Measurements from ENCODE around the gene FAM131A.

Gene FAM131A

DNA sequence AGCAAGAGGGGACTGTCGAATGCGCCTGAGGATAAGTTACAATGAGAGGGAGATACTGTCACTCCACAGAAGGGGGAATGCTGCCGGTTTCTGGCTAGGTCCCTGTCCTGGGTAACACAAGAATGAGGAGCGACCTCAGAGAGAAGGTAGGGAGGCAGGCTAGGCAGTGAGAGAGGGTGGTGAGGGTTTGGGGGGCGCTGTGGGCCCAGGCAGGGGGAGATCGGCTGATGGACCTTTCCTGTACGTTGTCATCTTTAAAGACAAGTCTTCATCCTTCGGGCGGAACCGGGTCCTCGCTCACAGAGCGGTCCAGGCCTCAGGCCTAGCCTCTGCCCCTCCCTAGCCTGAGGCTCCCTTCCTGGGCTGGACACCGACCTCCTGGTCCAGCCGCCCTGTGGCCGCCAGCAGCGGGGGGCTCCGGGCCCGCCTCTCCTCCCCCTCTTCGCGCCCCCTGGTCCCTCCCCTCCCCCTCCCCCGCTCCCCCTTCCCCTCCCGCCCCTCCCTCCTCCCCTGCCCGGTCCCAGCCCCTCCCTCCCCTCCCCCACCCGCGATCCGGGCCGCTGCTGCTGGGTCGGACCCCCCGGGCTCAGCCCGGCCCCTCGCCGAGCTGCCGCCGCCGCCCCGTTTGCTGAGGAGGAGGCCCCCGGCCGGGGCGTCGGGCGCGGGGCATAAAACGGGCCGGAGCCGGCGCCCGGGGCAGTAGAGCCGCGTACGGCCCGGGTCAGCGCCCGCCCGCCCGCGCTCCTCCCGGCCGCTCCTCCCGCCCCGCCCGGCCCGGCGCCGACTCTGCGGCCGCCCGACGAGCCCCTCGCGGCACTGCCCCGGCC lies 42.2 kb downstream of the FAM131A start, which contains the start of gene CHRD:
Gene CHRD (plus strand): TSS at position 697 of the 827 bp plus-strand sequence. CDS start 265 bp downstream, outside the sequence.
- no peak for DNase-seq

DNA sequence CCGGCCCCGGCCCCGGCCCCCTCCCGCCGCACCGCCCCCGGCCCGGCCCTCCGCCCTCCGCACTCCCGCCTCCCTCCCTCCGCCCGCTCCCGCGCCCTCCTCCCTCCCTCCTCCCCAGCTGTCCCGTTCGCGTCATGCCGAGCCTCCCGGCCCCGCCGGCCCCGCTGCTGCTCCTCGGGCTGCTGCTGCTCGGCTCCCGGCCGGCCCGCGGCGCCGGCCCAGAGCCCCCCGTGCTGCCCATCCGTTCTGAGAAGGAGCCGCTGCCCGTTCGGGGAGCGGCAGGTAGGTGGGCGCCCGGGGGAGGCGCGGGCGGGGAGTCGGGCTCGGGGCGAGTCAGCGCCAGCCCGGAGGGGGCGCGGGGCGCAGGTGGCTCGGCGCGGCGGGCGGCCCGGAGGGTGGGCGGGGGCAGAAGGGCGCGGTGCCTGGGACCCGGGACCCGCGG lies 42.8 kb downstream of the FAM131A start:
- DNase-seq: peak; percentile 48

- DNase-seq: no peak
Measured at GRCh38 chr3:184380627-184381260, 43.3 kb downstream of the FAM131A start.

DNA sequence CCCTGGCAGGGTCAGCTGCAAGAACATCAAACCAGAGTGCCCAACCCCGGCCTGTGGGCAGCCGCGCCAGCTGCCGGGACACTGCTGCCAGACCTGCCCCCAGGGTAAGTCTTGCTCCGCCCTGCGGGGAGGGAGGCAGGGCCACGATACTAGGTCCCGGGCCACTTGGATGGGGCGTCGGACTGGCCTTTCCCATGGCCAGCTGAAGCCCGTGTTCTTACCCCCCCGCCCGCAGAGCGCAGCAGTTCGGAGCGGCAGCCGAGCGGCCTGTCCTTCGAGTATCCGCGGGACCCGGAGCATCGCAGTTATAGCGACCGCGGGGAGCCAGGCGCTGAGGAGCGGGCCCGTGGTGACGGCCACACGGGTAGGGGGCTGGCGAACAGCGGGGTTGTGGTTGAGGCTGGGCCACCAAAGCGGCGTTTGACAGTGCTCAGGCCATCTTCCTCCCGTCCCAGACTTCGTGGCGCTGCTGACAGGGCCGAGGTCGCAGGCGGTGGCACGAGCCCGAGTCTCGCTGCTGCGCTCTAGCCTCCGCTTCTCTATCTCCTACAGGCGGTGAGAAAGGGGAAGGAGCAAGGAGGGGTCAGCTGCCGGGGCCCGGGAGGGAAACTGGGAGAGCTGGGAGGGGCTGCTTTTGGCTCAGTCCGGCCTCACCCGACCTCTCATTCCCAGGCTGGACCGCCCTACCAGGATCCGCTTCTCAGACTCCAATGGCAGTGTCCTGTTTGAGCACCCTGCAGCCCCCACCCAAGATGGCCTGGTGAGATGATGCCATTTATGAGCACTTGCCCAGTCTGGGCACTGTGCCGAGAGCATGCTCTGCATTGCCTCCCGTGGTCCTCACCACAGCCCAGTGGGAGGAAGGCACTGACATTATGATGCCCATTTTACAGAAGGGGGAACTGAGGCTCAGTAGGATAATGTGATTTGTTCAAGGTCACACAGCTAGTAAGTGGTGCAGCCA lies 44.1 kb downstream of the FAM131A start:
- DNase-seq: peak; percentile 50

DNA sequence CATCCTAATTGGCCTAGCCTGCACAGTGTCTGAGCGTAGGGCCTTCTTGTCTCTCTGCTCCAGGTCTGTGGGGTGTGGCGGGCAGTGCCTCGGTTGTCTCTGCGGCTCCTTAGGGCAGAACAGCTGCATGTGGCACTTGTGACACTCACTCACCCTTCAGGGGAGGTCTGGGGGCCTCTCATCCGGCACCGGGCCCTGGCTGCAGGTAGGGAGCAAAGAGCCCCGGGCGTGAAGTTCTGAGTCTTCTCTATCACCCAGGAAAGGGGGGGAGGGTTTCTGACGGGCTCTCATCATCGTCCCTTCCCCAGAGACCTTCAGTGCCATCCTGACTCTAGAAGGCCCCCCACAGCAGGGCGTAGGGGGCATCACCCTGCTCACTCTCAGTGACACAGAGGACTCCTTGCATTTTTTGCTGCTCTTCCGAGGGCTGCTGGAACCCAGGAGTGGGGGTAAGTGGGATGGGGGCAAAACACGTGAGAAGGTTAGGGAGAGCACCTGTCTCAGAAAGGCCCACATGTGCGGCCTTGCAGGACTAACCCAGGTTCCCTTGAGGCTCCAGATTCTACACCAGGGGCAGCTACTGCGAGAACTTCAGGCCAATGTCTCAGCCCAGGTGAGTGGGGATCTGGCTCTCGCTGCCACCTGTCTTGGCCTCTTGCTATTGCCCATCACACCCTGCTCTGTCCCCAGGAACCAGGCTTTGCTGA lies 45.1 kb downstream of the FAM131A start:
- no peak for DNase-seq

DNA sequence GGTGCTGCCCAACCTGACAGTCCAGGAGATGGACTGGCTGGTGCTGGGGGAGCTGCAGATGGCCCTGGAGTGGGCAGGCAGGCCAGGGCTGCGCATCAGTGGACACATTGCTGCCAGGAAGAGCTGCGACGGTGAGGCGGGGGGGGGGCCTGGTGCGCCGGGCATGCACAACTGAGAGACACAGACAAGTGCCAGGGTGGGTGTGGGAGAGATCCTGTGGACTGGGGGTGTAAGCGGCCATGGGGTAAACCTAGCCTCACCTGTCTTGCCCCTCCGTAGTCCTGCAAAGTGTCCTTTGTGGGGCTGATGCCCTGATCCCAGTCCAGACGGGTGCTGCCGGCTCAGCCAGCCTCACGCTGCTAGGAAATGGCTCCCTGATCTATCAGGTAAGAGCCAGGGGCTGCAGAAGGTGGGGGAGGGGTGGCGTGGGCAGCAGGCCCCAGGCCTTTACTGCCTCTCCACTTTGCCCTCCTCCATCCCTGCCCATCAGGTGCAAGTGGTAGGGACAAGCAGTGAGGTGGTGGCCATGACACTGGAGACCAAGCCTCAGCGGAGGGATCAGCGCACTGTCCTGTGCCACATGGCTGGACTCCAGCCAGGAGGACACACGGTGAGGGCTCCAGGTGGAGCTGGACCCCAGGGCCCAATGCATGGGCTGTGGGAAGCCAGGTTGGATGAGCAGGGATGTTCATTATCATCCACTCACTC lies 45.8 kb downstream of the FAM131A start:
- DNase-seq: no peak

GRCh38 chr3:184384342-184384741 lies 46.9 kb downstream of the FAM131A start:
- no peak for DNase-seq

DNA sequence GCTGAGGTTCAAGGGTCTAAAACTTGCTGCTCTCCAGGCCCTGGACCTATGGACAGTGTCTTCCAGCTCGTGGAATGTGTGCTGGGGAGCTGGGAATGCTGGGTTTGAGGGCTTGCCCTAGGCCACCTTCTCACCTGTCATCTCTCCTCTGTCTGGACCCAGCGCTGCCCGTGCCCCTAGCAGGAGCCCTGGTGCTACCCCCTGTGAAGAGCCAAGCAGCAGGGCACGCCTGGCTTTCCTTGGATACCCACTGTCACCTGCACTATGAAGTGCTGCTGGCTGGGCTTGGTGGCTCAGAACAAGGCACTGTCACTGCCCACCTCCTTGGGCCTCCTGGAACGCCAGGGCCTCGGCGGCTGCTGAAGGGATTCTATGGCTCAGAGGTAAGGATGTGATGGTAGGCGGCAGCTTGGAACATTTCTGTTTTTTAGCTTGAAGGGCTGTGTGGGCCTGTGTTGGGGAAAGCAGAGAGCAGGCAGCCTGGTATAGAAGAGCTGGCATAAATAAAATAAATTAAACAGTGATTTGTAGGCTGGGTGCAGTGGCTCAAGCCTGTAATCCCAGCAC lies 47.5 kb downstream of the FAM131A start:
- DNase-seq: no peak

DNA sequence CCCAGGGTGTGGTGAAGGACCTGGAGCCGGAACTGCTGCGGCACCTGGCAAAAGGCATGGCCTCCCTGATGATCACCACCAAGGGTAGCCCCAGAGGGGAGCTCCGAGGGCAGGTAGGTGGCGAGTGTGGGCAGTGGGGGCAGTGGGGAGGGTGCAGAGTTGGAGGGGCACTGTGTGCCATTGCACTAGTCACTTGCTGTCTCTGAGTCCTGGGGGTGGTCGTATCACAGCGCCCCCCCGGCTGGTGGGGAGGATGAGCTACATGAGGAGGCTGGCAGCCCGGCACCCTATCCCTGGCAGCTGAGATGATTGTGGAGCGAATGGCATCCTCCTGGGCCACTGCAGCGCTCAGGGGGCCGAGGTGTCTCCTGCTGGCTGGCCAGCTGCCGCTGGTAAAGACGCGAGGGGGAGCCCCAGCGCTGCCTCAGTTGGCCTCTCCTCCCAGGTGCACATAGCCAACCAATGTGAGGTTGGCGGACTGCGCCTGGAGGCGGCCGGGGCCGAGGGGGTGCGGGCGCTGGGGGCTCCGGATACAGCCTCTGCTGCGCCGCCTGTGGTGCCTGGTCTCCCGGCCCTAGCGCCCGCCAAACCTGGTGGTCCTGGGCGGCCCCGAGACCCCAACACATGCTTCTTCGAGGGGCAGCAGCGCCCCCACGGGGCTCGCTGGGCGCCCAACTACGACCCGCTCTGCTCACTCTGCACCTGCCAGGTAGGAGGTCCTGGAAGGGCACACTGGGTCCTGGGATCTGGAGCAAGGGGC lies 48.8 kb downstream of the FAM131A start:
- DNase-seq: no peak

DNA sequence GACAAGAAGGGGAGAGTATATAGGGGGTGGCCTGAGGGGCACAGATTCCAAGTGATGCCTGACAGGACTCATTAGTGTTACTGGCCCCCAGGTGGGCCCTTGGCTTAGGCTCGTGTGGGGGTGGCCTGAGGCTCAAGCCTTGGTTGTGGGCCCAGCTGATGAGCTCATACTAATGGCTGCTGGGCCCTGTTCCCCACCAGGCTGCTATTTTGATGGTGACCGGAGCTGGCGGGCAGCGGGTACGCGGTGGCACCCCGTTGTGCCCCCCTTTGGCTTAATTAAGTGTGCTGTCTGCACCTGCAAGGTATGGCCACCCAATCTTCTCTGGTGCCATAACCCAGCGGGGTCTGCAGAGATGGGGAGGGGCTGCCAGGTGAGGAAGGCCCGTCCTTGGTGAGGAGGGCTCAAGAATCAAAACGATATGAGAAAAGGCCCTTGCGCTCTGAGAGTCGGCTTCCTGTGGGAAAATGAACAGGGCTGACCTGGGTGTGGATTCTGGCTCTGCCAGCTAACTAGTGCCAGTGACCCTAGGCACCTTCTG lies 49.8 kb downstream of the FAM131A start:
- no peak for DNase-seq

DNA sequence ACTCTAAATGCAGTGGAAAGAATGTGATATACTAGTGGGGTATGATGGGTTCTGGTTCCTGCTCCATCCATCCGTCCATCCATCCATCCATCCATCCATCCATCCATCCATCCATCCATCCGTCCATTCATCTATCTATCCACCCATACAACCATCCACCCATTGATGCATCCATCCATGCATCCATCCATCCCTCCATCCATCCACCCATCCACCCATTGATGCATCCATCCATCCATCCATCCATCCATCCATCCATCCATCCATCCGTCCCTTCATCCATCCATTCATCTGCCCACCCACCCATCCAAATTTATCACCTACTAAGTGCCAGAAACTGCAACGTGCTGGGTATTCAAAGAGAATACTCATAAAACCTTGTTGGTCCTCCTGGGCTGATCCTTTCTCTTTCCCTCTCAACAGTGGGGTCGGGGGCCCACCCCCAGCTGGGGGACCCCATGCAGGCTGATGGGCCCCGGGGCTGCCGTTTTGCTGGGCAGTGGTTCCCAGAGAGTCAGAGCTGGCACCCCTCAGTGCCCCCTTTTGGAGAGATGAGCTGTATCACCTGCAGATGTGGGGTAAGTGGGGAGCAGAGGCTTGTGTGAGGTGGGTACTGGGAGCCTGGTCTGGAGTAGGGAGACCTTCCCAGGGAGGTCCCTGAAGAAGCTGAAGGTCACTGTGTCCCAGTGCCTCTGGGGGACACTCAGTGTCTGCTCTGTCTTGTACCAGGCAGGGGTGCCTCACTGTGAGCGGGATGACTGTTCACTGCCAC lies 51.0 kb downstream of the FAM131A start:
- DNase-seq: no peak

DNA sequence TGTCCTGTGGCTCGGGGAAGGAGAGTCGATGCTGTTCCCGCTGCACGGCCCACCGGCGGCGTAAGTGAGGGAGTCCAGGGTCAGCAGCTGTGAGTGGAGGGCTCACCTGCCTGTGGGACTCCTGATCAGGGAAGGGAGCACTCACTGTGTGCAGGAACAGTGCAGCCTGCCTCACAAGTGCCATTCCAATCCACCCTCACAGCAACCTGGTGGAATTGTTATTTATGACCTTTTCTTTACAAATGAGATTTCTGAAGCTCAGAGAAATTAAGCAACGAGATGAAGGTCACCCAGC lies 51.5 kb downstream of the FAM131A start:
- no peak for DNase-seq

- DNase-seq: no peak
Measured at GRCh38 chr3:184389384-184389783, 52.0 kb downstream of the FAM131A start.

DNA sequence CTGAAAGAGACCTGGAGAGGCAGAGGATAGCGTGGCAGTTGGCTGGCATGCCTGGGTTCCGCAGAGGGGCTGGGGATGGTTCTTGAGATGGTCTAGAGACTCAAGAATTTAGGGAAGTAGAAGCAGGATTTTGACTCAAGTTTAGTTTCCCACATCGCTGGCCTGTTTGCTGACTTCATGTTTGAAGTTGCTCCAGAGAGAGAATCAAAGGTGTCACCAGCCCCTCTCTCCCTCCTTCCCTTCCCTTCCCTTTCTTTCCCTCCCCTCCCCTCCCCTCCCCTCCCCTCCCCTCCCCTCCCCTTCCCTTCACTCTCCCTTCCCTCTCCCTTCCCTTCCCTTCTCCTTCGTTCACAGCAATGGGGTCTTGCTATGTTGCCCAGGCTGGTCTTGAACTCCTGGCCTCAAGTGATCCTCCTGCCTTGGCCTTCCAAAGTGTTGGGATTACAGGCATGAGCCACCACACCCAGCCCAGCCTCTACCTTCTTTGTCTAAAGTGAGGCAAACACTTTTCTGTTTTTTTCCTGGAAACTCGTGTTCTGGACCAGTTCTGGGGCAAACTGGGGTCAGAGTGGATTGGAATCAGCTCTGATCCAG lies 52.6 kb downstream of the FAM131A start:
- DNase-seq: no peak

- no peak for DNase-seq
Measured at GRCh38 chr3:184391266-184391665, 53.9 kb downstream of the FAM131A start.

DNA sequence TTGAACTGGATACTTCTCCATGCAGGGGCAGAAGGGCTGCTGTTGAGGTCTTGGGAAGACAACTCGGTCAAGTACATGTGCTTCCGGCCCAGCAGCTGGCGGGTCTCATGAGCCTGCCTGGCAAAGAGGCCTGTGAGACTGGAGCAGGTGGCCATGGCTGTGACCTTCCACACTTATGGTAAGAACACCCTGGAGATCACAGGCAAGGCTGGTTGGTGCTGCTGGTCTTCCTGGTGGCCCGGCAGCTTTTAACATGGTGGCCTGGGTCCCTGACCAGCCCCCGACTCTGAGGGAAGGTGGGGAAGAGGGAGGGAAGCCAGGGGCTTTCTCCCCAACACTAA lies 57.9 kb downstream of the FAM131A start:
- DNase-seq: no peak
